ENCODE data around the gene BCL2L1.

BCL2L1 gene

DNA sequence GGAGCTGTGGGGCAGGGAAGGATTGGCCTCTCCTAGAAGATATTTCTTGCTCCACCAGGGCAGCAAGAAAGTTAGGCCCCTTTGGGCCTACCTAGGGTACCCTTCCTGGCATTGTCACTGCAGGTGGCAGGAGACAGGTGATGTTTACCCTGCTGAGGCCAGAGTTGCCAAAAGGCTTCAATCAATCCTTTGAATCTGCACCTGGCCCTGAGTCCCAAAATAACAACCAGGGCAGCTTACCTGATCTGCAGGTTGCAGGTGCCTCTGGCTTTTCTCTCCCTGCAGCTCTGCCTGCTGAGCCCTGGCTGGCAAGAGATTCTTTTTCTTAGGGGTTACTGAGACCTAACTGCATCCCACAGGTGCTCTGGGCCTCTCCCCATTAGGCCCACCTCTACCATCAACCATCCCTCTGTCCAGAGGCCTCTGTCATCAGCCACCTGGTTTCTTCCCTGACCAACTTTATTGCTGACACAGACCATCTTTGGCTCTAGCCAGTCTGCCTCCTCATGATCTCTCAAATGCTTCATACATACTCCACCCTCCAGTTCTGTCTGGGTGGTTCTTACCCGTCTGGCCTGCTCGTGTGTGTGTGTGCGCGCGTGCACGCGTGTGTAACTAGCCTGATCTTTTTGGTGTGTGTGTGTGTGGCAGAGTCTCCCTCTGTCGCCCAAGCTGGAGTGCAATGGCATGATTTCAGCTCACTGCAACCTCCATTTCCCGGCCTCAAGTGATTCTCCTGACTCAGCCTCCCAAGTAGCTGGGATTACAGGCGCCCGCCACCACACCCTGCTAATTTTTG, 13.7 kb downstream of the BCL2L1 start:
- no peak for DNase-seq (ENCODE audit: low spot score)

DNA sequence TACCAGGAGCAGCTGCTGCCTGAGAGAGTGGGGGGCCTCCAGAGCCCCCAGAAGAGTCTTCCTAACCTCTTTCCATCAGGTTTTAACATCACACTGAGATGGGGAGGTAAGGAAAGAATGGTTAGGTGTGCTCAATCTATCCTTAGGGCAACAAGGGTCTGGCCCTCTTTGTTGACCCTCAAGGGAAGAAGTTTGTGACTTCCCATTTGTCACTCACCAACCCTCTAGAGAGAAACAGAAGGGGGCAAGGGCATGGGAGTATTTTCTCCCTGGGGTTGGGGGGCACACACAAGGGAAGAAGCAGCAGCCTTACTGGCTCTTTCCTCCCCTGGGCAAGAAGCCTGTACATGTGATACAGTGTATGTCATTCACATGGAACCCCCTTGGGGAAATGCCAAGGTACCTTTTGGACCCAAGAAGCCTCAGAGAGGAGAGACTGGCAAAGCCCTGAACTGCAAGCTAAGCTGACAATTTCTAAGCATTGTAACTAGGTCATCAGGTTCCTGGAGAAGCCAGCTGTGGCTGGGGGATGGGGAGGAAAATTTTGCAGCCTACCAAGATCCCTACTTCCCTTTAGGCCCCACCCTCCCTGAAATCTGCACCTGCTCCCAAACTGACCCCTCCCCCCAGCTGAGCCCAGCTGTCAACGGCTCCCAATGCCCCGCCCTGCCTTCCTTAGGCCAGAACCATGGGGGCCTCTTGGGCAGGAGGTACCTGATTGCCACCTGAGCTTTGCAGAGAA, 14.5 kb downstream of the BCL2L1 start:
- DNase-seq (ENCODE audit: low spot score) = peak; percentile 62

DNA sequence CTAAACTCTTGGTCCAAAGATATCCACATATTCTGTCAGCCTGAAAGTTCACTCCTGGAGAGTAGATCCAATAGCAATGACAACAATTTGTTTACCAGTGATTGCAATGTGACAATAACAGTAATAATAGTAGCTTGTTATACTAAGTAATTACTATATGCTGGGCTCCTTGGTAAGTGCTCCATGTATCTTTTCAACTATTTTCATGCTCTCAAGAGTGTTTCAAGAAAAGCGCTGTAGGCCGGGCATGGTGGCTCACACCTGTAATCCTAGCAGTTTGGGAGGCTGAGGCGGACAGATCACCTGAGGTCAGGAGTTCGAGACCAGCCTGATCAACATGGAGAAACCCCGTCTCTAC, 15.4 kb downstream of the BCL2L1 start:
- no peak for DNase-seq (ENCODE audit: low spot score)

DNA sequence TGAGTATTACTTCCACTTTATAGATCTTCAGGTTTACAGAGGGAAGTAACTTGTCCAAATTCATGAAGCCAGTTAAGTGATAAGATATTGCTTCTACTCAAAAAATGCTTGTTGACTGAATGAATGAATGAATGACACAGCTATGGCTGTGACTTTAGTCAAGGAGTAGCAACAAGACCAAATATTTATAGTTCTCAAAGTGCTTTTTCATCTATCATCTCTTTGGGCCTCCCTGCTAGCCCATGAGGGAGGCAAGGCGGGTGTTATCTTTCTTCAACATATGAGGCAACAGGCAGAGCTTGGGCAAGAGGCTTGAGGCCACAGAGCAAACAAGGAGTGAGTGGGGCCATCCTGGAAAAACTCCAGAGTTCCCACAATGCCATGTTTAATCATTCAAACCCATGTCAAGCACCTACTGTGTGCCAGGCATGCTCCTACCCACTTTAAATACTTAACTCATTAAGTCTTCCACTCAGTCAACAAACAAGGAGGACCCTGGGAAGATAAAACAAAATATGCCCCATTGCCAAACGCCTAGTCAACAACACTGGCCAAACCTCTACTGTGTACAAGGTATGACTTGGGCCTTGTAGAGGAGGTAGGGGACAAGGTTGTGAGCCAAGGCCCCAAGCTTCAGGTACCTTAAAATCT, 15.9 kb downstream of the BCL2L1 start:
- no peak for DNase-seq (ENCODE audit: low spot score)

DNA sequence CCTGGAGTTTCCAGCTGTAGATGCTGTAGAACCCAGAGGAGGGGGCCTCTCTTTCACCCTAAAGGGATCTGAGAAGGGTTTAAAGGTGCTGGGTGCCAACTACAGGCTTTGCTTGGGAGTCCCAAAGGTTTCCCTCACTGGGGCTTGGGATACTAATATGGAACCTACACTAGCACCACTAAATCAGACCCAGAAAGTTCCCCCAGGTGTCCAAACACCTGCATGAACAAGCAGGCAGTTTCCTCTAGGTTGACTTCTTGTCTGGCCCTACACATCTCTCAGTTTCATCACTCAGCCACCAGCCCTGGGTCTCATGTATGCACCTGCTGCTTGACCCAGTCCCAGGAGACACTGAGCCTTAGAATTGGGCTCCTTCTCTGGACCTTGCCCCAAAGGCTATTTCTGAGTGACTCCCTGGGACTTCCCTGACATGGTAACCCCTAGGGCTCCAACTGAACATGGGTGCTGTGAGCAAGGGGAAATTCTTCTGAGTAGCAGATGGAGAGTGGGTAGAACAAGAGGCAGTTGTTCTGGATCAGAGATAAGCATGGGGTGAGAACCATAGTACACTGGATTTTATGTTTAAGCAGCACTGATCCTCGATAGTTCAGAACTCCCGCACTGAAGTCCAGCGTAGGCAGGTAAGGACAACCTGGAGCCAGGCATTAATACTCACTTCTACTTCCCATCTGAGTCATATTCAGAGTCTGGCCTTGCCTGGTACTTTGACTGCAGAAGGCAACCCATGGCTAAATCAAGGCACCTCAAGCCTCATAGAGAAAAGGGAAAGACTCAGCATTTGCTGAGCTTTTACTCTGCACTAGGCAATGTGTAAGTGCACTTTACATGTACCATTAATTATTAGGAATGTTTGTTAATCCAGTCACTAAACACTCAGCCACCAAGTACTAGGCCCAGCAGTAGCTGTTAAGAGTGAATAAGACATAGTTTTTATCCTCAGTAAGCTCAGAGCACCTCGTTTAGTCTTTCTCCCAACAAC, 16.8 kb downstream of the BCL2L1 start:
- DNase-seq (ENCODE audit: low spot score) = no peak

DNA sequence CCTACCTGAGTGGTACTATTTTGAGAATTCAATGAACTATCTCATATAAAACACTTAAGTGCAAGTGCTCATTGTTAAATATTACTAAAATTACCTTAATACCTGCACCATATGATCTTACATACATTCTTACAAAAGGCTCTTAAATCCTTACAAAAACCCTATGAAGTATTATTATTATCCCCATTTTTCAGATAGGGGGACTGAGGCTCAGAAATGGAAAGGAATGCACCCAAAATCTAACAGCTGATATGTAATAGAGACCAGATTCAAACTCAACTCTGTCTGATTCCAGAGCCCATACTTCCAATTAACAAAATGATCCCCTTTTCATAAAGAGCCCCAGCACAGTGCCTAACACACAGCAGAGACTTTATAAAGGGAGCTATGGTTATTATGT, 17.5 kb downstream of the BCL2L1 start:
- no peak for DNase-seq (ENCODE audit: low spot score)

DNA sequence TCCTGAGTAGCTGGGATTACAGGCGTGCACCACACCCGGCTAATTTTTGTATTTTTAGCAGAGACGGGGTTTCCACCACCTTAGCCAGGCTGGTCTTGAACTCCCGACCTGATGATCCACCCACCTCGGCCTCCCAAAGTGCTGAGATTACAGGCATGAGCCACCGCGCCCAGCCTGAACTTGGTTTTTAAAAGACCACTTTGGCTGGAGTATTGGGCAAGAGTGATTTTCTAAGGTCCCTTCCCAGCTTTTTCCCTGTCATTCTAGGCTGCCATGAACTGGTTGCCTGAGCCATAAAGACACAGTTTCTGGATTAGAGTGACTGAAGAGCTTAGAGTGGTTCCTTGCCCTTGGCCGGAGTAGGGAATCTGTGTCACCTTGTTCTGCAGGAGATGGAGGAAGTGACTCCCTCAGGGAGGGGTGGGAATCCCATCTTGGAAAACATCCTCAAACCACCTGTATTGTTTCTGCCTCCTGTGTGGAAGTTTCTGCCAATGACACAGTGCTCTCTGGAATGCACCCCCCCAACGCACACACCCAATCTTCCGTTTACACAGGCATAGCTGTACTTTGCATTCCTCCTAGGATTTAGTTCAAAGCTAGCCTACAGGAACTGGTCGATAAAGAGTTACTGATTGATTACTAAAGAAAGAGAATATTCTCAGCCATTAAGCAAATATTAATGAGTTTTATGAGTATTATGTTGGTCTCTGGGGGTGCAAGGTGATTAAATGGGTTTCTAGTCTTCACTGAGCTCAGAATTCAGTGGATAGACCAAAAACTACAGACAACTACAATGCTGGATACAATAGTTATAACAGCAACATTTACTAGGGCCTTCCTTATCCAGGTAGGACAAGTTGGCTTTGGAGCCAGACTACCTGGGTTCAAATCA, 18.2 kb downstream of the BCL2L1 start:
- no peak for DNase-seq (ENCODE audit: low spot score)

DNA sequence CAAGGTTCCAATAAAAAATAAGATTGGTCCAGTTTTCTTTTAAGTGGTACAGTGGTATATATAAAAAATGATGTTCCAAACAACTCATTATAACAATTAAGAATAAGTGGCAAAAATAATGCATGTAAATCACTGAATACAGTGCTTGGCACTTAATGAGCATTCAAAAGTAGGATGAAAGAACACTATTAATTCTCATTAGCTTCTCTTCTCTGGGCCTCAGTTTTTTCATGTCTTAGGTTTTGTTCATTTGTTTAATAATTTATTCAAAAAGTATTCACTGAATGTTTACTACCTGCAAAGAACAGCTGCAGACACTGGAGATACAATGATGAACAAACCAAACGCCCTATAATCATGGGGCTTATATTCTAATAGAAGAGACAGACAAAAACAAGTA, 21.1 kb downstream of the BCL2L1 start:
- no peak for DNase-seq (ENCODE audit: low spot score)

DNA sequence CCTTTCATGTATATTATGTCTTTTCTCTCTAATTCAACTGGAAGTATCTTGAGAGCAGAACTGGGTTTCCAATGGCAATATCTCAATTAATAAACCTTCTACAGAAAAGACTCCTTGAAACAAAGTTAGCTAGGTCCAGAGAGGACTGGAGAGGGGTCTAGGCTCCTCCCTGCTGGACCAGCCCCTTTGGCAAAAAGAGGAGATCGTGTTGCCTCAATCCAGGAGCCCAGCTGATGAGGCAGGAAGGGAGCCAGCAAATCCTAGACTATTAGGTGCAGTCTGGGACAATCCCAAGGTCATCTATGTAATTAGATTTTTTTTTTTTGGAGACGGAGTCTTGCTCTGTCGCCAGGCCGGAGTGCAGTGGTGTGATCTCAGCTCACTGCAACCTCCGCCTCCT, 21.9 kb downstream of the BCL2L1 start:
- DNase-seq (ENCODE audit: low spot score) = no peak

DNA sequence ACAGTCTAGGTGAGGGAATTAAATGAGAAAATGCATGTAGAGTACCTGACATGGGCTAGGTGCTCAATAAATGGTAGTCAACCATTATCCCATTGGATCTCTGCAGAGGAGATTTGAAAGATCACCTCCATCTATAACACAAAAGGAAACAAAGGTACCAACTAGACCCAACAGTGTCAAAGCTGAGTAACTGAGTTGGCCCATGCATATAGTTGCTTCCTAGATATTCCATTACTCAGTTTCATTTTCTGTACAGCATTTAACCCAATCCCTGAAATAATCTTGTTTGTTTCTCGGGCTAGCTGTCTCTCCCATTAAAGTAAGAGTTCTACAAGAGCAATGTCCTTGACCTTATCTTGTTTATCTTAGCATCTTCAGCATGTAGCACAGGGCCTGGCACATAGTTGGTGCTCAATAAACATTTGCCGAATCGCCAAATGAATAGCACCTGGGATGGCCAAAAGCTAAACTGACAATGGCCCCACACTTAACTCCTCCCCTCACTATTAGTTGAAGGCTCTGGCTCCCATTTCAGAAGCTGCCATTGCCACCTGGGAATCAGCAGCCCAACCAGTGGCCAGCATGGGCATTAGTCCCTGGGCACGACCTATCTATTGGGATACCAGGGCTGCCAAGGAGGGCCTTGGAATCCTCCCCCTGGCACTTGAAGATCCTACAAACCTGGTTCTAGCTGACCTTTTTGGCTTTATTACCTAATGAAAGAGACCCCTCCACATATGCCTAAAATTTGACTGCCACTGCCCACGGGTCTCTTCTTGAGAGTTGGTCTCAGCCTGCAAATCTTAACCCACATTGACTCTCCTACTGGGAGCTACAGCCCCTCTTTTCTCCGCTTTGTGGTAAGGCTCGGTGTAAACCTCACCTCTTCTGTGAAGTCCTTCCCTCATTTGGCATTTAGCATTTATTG, 22.6 kb downstream of the BCL2L1 start:
- no peak for DNase-seq (ENCODE audit: low spot score)

DNA sequence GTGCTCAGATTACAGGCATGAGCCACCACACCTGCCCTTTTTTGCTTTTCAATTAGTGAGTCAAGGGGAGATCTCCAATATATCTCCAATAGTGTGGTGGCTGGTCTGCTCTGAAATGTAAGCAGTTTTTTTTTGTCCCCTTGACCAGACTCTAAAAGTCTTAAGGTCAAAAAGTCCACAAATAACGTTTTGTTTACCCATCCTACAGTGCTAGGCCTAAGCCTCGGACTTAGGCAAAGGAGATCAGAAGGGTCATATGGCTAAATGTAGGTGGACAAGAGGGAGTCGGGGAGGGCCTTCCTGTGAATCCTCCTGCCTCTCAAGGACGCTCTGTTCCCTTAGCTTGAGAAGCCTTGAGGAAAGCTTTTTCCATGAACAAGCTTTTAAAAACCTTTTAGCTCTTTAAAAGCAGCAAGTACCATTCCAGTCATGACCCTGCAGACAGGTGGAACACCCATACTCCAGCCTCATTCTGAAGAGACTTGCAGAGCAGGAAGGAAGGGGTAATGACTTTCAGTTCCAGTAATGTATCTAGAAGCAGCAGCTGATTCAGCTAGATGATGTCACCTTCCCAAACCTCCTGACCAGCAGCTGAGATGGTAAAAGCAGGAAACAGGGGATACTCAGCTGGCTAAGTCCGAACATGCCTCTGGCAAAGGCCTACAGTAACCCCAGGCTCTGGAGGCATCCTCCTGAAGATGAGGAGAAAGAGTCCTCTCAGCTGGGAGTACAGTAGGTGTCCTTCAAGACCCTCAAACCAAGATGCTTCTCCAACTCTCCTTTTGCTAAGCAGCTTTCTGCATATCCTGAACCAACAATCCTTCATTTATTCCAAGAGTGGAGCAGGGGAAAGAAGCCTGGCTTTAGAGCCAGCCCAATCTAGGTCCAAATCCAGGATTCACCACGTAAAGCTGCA, 23.6 kb downstream of the BCL2L1 start:
- DNase-seq (ENCODE audit: low spot score) = no peak

DNA sequence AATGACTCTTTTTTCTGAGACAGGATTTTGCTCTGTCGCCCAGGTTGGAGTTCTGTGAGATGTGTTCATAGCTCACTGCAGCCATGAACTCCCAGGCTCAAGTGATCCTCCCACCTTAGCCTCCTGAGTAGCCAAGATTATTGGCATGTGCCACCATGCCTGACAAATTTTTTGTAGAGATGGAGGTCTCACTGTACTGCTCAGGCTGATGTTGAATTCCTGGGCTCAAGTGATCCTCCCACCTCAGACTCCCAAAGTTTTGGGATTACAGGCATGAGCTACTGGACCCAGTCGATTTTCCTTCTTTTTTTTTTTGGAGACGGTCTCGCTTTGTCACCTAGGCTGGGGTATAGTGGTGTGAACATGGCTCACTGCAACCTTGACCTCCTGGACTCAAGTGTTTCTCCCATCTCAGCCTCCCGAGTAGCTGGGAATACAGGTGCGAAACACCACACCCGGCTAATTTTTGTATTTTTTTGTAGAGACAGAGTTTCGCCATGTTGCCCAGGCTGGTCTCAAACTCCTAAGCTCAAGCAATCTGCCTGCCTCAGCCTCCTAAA, 24.3 kb downstream of the BCL2L1 start:
- DNase-seq (ENCODE audit: low spot score) = no peak

DNA sequence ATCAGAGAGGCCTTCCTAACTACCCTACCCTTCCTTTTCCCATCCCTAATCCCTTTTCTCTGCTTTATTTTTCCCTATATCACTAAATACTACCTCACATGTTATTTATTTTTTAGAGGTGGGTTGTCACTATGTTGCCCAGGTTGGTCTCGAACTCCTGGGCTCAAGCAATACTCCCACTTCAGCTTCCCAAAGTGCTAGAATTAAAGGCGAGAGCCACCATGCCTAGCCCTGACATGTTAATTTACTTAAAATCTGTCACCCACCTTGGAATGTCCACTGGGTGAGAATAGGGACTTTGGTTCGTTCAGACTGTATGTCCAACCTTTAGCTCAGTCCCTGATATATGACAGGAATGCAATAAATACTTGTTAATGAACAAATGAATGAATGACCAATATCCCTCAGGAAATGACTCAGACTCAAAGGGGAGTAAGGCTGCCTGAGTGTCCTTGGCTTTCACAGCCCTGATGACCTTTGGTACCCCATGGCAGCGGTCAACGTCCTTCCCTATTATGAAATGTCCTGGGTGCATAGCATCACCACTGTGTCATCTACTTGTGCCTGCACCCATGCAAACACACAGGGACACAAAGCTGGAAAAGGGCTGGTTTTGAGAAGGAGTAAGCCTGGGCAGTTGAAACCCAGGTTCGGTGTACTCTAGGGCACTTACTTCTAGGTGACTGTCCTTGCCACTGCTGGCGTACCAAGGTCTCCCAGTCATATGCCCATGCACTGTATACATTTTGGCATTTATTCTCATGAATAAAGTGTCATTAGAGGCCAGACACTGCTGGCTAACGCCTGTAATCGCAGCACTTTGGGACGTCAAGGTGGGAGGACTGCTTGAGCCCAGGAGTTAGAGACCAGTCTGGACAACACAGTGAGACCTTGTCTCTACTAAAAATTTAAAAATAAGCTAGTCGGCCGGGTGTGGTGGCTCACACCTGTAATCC, 26.5 kb downstream of the BCL2L1 start:
- no peak for DNase-seq (ENCODE audit: low spot score)

DNA sequence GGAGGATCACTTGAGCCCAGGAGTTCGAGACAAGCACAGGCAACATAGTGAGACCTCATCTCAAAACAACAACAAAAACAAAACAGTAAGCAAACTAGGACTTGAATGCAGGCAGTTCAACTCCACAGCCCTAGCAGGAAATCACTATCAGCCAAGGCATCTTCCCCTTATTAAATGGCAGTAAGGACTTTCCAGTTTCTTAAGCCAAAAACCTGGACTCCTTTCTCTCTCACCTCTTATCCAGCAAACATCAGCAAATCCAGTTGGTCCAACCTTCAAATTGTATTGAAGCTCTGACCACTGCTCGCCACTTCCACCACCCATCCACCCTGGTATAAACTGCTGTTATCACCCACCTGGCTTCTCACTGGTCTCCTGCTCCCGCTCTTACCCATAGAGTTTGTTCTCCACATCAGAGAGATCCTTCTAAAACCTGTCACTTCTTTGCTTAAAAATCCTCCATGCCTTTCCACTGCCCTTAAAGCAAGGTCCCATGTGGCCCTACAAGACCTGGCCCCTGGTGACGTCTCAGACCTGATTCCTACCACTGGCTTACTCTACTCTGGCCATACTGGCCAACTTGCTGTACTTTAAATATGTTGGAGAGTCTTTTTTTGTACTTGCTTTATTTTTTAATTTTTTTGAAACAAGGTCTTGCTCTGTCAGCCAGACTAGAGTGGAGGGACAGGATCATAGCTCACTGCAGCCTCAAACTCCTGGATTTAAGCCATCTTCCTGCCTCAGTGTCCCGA, 27.6 kb downstream of the BCL2L1 start:
- DNase-seq (ENCODE audit: low spot score) = no peak

DNA sequence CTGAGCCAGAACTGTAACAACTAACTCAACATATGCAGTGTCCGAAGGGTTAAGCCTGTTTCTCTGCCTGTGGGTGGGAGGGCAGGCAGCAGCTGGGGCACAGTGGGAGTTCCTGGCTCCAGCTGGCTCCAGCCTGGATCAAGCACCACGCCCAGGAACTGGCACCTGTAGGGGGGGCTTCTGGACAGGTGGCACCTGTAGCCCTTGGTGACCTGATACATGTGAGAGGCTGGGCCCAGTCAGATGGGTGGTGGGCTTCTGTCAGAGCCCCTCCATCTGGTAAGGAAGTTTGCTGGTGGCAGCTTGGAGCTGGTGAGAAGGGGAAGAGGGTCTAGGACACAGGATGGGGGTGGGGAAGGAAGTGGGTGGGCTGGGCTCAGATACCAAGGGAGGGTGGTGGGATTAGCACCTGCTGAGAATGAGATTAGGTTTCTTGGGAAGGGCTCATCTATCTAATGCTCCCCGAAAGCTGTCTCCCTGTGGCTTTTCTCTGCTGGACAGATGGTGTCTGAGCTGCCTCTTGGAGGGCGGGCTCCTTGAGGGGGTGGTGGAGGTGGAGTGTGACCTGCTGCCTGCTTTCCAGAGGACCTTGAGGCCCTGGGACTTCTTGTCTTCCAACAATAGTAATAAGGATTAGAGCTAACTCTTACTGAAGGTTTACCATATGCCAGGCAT, 28.5 kb downstream of the BCL2L1 start:
- peak; percentile 90 for DNase-seq (ENCODE audit: low spot score)

DNA sequence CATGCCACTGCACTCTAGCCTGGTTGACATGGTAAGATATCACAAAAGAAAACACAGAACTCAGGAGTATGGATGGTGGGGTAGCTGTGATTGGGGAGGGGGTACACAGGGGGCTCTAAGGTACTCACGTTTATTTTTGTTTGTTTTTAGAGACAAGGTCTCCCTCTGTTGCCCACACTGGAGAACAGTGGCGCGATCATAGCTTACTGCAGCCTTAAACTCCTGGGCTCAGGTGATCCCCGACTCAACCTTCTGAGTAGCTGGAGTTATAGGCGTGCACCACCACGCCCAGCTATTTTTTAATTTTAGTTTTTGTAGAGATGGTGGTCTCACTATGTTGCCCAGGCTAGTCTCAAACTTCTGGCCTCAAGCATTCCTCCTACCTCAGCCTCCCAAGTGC, 29.3 kb downstream of the BCL2L1 start:
- DNase-seq (ENCODE audit: low spot score) = no peak
